GM23338 (cell line): ENCODE data around the gene GSAP. TPM values are rescaled to one million over a fixed set of nuclear protein-coding genes. Genes with fewer than 3 reads are reported as not detected.

Experiments
- ATAC-seq: fragments of 200-7000 bp; cut with Tn5 transposase; 3 replicates; pipeline ENCODE4 v1.9.1; 2020
- DNase-seq: peaks from one replicate; pipeline ENCODE4 v3.0.0-alpha.2; 2015; ENCODE audit warnings: low spot score
- H2AFZ ChIP-seq: fragments of 200-600 bp; sonication (generic); 2 replicates; pipeline ENCODE4 v1.8.0; 2016; ENCODE audit warnings: antibody characterized with exemption, mild to moderate bottlenecking, moderate library complexity
- H3F3A ChIP-seq: fragments of 200-600 bp; sonication (generic); replicated peaks from 2 replicates; pipeline ENCODE4 v1.8.0; 2017; ENCODE audit warnings: antibody characterized with exemption, mixed run types, low read depth
- H3K27ac ChIP-seq: fragments of 200-600 bp; sonication (generic); 2 replicates; pipeline ENCODE4 v1.6.1; 2016; ENCODE audit warnings: low read depth
- H3K27me3 ChIP-seq: fragments of 200-600 bp; sonication (generic); 2 replicates; pipeline ENCODE4 v1.8.0; 2016; ENCODE audit warnings: mild to moderate bottlenecking, mixed run types, moderate library complexity; ENCODE audit not compliant: insufficient read depth
- H3K36me3 ChIP-seq: fragments of 200-600 bp; sonication (generic); 2 replicates; pipeline ENCODE4 v1.8.0; 2016; ENCODE audit warnings: mild to moderate bottlenecking; ENCODE audit not compliant: insufficient read depth
- H3K4me1 ChIP-seq: fragments of 200-600 bp; sonication (generic); 2 replicates; pipeline ENCODE4 v1.8.0; 2016; ENCODE audit warnings: mild to moderate bottlenecking, moderate library complexity; ENCODE audit not compliant: insufficient read depth
- H3K4me2 ChIP-seq: fragments of 200-600 bp; sonication (generic); 2 replicates; pipeline ENCODE4 v1.7.1; 2017; ENCODE audit warnings: mixed run types
- H3K4me3 ChIP-seq: fragments of 200-600 bp; sonication (generic); 2 replicates; pipeline ENCODE4 v1.6.1; 2016; ENCODE audit warnings: mixed run types
- H3K79me2 ChIP-seq: fragments of 200-600 bp; sonication (generic); replicated peaks from 2 replicates; pipeline ENCODE4 v1.8.0; 2017; ENCODE audit warnings: mild to moderate bottlenecking; ENCODE audit not compliant: insufficient read depth
- H3K9me2 ChIP-seq: fragments of 200-600 bp; sonication (generic); 2 replicates; pipeline ENCODE4 v1.8.0; 2017; ENCODE audit not compliant: insufficient read depth
- H4K20me1 ChIP-seq: fragments of 200-600 bp; sonication (generic); replicated peaks from 2 replicates; pipeline ENCODE4 v1.8.0; 2017; ENCODE audit warnings: mild to moderate bottlenecking; ENCODE audit not compliant: insufficient read depth
- H3K27ac Mint-ChIP-seq: 2 replicates; pipeline ENCODE4 v1.8.0; 2020; ENCODE audit warnings: inconsistent platforms, mild to moderate bottlenecking, moderate library complexity, mixed read lengths
- H3K27me3 Mint-ChIP-seq: 3 replicates; pipeline ENCODE4 v1.8.0; 2022; ENCODE audit warnings: low read depth, mild to moderate bottlenecking, moderate library complexity, mixed read lengths, inconsistent platforms; ENCODE audit not compliant: insufficient read depth, poor library complexity
- H3K36me3 Mint-ChIP-seq: 3 replicates; pipeline ENCODE4 v1.8.0; 2021; ENCODE audit warnings: low read depth, mild to moderate bottlenecking, inconsistent platforms, moderate library complexity, mixed read lengths
- H3K4me1 Mint-ChIP-seq: 3 replicates; pipeline ENCODE4 v1.8.0; 2020; ENCODE audit warnings: mild to moderate bottlenecking, inconsistent platforms, mixed read lengths
- H3K4me3 Mint-ChIP-seq: 3 replicates; pipeline ENCODE4 v1.8.0; 2021; ENCODE audit warnings: moderate library complexity, mild to moderate bottlenecking, inconsistent platforms, mixed read lengths
- H3K9me3 Mint-ChIP-seq: 3 replicates; pipeline ENCODE4 v1.8.0; 2020; ENCODE audit warnings: moderate library complexity, mild to moderate bottlenecking, inconsistent platforms, mixed read lengths
- CREB1 ChIP-seq: fragments of 250-450 bp; sonication (Bioruptor Pico); IDR thresholded peaks from 2 replicates; pipeline ENCODE4 v1.5.0; 2020; ENCODE audit warnings: low read depth, mild to moderate bottlenecking, moderate library complexity
- CTCF ChIP-seq, 2 experiments: fragments of 200-600 bp in 1 of 2; sonication (generic) in 1 of 2; conservative IDR thresholded peaks; 2 replicates each; pipeline versions ENCODE4 v1.5.1 to v1.6.1; 2016 to 2017; ENCODE audit warnings: antibody characterized with exemption in 2 of 2, low read depth in 2 of 2, mild to moderate bottlenecking in 2 of 2, moderate library complexity in 1 of 2
- ETS1 ChIP-seq: IDR thresholded peaks from 2 replicates; pipeline ENCODE4 v1.6.1; 2016; ENCODE audit warnings: antibody characterized with exemption
- EZH2 ChIP-seq: fragments of 200-600 bp; sonication (generic); IDR thresholded peaks from one replicate; pipeline ENCODE4 v1.8.0; 2017; ENCODE audit warnings: antibody characterized with exemption, mild to moderate bottlenecking, low read depth; ENCODE audit not compliant: unreplicated experiment
- EZH2phosphoT487 ChIP-seq: fragments of 200-600 bp; sonication (generic); IDR thresholded peaks from one replicate; pipeline ENCODE4 v1.8.1; 2018; ENCODE audit warnings: antibody characterized with exemption; ENCODE audit not compliant: unreplicated experiment
- POLR2AphosphoS5 ChIP-seq: IDR thresholded peaks from 2 replicates; pipeline ENCODE4 v1.6.1; 2016; ENCODE audit warnings: antibody characterized with exemption, low read depth
- STAT1 ChIP-seq: IDR thresholded peaks from one replicate; pipeline ENCODE4 v1.6.1; 2016; ENCODE audit warnings: antibody characterized with exemption; ENCODE audit not compliant: unreplicated experiment
- ZNF114 ChIP-seq: fragments of 250-450 bp; sonication (Bioruptor Pico); IDR thresholded peaks from 2 replicates; pipeline ENCODE4 v1.5.0; 2020; ENCODE audit warnings: mild to moderate bottlenecking, moderate library complexity
- ZNF331 ChIP-seq: fragments of 250-450 bp; sonication (Bioruptor Pico); IDR thresholded peaks from 2 replicates; pipeline ENCODE4 v1.5.0; 2020; ENCODE audit warnings: low read depth, mild to moderate bottlenecking, moderate library complexity
- ZNF462 ChIP-seq: fragments of 250-450 bp; sonication (Bioruptor Pico); IDR thresholded peaks from 2 replicates; pipeline ENCODE4 v1.5.0; 2020; ENCODE audit warnings: mild to moderate bottlenecking, moderate library complexity
- polyA plus RNA-seq: library from polyadenylated mRNA; unstranded; fragments of >200 nt; fragmentation: Nextera tagmentation; extraction: Ambion mirVana; gene quantifications from 2 replicates; pipeline ENCODE4 v1.2.1, GENCODE V29; 2016
- total RNA-seq: library from RNA; depleted of rRNA; stranded (reverse); fragments of >200 nt; shearing (Covaris generic); gene quantifications from 2 replicates; pipeline ENCODE4 v1.2.3, GENCODE V29; 2014

Gene GSAP
- total and polyA plus RNA-seq, 2 experiments from 2014 or later: 0.63 to 1.1 TPM

GRCh38 chr7:77351539-77352004 is 64.6 kb downstream of the GSAP start:
- Mint-ChIP-seq H3K4me1 (peaks cover 23% of the 10 kb centered on the region), H3K4me3 (no peak overlapping the region), H3K9me3 (no peaks in the 10 kb centered on the region), H3K27me3 (no peaks in the 10 kb centered on the region), H3K27ac (no peak overlapping the region), H3K36me3 (no peaks in the 10 kb centered on the region)
- Histone ChIP-seq H3K79me2 (no peaks in the 10 kb centered on the region), H3F3A (no peaks in the 10 kb centered on the region), H3K27ac (no peak overlapping the region), H3K4me3 (no peak overlapping the region), H3K4me2 (no peak overlapping the region), H3K27me3 (no peaks in the 10 kb centered on the region), H3K4me1 (peaks cover 28% of the 10 kb centered on the region), H3K36me3 (no peaks in the 10 kb centered on the region), H2AFZ (no peak overlapping the region; the same call in 1 of the 2 replicates), H4K20me1 (no peaks in the 10 kb centered on the region), H3K9me2 (no peaks in the 10 kb centered on the region)
- TF ChIP-seq ETS1 (0 out of 2 replicates have a peak, but pooled peaks have one; percentile 11), STAT1 (no peak), ZNF331 (CRISPR knock-in tag) (no peak), EZH2 (no peak), POLR2AphosphoS5 (no peak), ZNF114 (CRISPR knock-in tag) (no peak)
- DNase-seq (peak; percentile 32), ATAC-seq (no peak)

- no peaks in the 10 kb centered on the region for H3K9me2 ChIP-seq
- no peaks in the 10 kb centered on the region for H3K36me3 ChIP-seq
- no peaks in the 10 kb centered on the region for H3K9me3 Mint-ChIP-seq
- H4K20me1 ChIP-seq: no peaks in the 10 kb centered on the region
- H2AFZ ChIP-seq: no peak overlapping the region
- no peaks in the 10 kb centered on the region for H3K27me3 Mint-ChIP-seq
- no peaks in the 10 kb centered on the region for H3F3A ChIP-seq
- H3K27ac ChIP-seq: no peak overlapping the region
- H3K4me3 Mint-ChIP-seq: no peak overlapping the region
- H3K79me2 ChIP-seq: no peaks in the 10 kb centered on the region
- H3K36me3 Mint-ChIP-seq: no peaks in the 10 kb centered on the region
- no peak overlapping the region for H3K4me2 ChIP-seq
- peaks cover 28% of the 10 kb centered on the region for H3K4me1 ChIP-seq
- DNase-seq (no peak), ATAC-seq (peak; percentile 39; the same call in 2 of the 3 replicates)
- no peaks in the 10 kb centered on the region for H3K27me3 ChIP-seq
- H3K4me1 Mint-ChIP-seq: peaks cover 23% of the 10 kb centered on the region
- no peak overlapping the region for H3K4me3 ChIP-seq
- no peak overlapping the region for H3K27ac Mint-ChIP-seq
- TF ChIP-seq STAT1 (no peak), EZH2phosphoT487 (no peak), ZNF331 (CRISPR knock-in tag) (no peak), EZH2 (no peak), CTCF (conservative IDR thresholded peaks at IDR 0.05; ENCODE audit: low read depth in 2 of 2) (no peak), ETS1 (no peak), POLR2AphosphoS5 (no peak), CREB1 (CRISPR knock-in tag) (no peak), ZNF114 (CRISPR knock-in tag) (no peak), ZNF462 (CRISPR knock-in tag) (no peak)
These were observed 67.0 kb downstream of the GSAP start for GRCh38 chr7:77349141-77349540.
